ENCODE data around the gene COPB2. TPM values are rescaled to one million over a fixed set of nuclear protein-coding genes. Genes with fewer than 3 reads are reported as not detected.

COPB2 gene
- total and polyA plus RNA-seq, 10 of the 15 experiments (the other 5 are each of a cell fraction or from before 2014, with no cell fraction given): 51.3 to 143 (median 116) TPM

GRCh38 chr3:139312416-139312815 is 77.0 kb downstream of the COPB2 start:
- H3K9me3 ChIP-seq (replicated peaks; ENCODE audit: control insufficient read depth, insufficient read depth, low read length): no peaks in the 10 kb centered on the region
- intact Hi-C loops (cut with micrococcal nuclease; ENCODE audit: unreplicated experiment) (no loop called here), in situ Hi-C loops (cut with MboI) (loop anchor here (10.0 kb wide), 2 partner anchors 208 to 378 kb away; no protein-coding TSS in a partner anchor)
- H3K4me1 ChIP-seq (ENCODE audit: control insufficient read depth, insufficient read depth, low read length): no peaks in the 10 kb centered on the region
- no peaks in the 10 kb centered on the region for H3K79me2 ChIP-seq (ENCODE audit: control insufficient read depth, insufficient read depth, low read length)
- ATAC-seq (no peak), DNase-seq (ENCODE audit: low read depth, low spot score) (no peak), FAIRE-seq (no peak)
- CTCF ChIA-PET: no interaction called here
- no peak overlapping the region for H2AFZ ChIP-seq (ENCODE audit: control insufficient read depth, low read depth, low read length)
- POLR2A ChIA-PET: no interaction called here
- TF ChIP-seq NR2C1 (IDR thresholded peaks at IDR 0.05) (no peak), IRF4 (IDR thresholded peaks at IDR 0.05; ENCODE audit: low read depth, low read length) (no peak), SIX5 (IDR thresholded peaks at IDR 0.05; ENCODE audit: low read depth, low read length, severe bottlenecking) (no peak)
- TF ChIP-seq, protein P1, sequence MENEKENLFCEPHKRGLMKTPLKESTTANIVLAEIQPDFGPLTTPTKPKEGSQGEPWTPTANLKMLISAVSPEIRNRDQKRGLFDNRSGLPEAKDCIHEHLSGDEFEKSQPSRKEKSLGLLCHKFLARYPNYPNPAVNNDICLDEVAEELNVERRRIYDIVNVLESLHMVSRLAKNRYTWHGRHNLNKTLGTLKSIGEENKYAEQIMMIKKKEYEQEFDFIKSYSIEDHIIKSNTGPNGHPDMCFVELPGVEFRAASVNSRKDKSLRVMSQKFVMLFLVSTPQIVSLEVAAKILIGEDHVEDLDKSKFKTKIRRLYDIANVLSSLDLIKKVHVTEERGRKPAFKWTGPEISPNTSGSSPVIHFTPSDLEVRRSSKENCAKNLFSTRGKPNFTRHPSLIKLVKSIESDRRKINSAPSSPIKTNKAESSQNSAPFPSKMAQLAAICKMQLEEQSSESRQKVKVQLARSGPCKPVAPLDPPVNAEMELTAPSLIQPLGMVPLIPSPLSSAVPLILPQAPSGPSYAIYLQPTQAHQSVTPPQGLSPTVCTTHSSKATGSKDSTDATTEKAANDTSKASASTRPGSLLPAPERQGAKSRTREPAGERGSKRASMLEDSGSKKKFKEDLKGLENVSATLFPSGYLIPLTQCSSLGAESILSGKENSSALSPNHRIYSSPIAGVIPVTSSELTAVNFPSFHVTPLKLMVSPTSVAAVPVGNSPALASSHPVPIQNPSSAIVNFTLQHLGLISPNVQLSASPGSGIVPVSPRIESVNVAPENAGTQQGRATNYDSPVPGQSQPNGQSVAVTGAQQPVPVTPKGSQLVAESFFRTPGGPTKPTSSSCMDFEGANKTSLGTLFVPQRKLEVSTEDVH (IDR thresholded peaks at IDR 0.05; ENCODE audit: low read depth, partially characterized antibody): no peak
- H3K9ac ChIP-seq (ENCODE audit: control insufficient read depth, insufficient read depth, low read length): no peak overlapping the region
- BruUV-seq (replicated peaks): no TSS peak
- 36% methylated on average over 1 of the region's 1 CpG for WGBS (ENCODE audit: insufficient coverage, insufficient replicate concordance, low lambda C conversion rate, missing lambda C conversion rate)
- RAD21 ChIA-PET (ENCODE audit: unreplicated experiment): no interaction called here
- H4K20me1 ChIP-seq (ENCODE audit: control insufficient read depth, insufficient read depth): no peaks in the 10 kb centered on the region
- SMC1A ChIA-PET (ENCODE audit: uncharacterized antibody, unreplicated experiment): no interaction called here
- H3K4me2 ChIP-seq (ENCODE audit: control insufficient read depth, insufficient read depth): no peak overlapping the region
- H3K27ac ChIP-seq (ENCODE audit: control insufficient read depth, insufficient read depth): no peak overlapping the region
- no peaks in the 10 kb centered on the region for H3K36me3 ChIP-seq (ENCODE audit: control insufficient read depth in 2 of 2, insufficient read depth in 2 of 2, low read length in 1 of 2)
- no peak overlapping the region for H3K4me3 ChIP-seq
- no peaks in the 10 kb centered on the region; a peak in 1 of 4 replicates for H3K27me3 ChIP-seq (replicated peaks in 1 of 2; ENCODE audit: control insufficient read depth in 2 of 2, insufficient read depth in 2 of 2, low read length in 1 of 2)

DNA sequence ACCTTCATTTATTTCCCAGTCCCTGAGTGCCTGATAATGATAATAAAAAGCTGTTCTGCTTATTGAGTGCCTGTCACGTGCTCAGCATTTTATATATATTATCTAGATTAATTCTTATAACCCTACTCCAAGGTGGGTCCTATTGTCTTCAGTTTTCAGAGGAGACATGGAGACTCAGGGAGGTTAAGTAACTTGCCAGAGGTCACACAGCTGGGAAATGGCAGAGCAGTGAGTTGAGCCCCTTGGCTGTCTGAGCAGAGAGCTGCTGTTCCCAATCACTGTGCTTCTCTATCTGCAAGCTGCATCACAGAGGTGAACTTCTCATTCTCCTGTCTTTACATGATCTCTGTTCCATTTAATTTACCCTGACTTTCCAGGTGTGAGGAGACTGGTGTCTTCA is 77.9 kb downstream of the COPB2 start:
- Histone ChIP-seq H3K4me3 (no peak overlapping the region), H3K4me2 (ENCODE audit: control insufficient read depth, insufficient read depth) (no peak overlapping the region), H3K9ac (ENCODE audit: control insufficient read depth, insufficient read depth, low read length) (no peak overlapping the region), H4K20me1 (ENCODE audit: control insufficient read depth, insufficient read depth) (no peaks in the 10 kb centered on the region), H3K79me2 (ENCODE audit: control insufficient read depth, insufficient read depth, low read length) (no peaks in the 10 kb centered on the region), H3K27ac (ENCODE audit: control insufficient read depth, insufficient read depth) (no peak overlapping the region), H3K27me3 (replicated peaks in 1 of 2; ENCODE audit: control insufficient read depth in 2 of 2, insufficient read depth in 2 of 2, low read length in 1 of 2) (no peaks in the 10 kb centered on the region; a peak in 1 of 4 replicates), H3K4me1 (ENCODE audit: control insufficient read depth, insufficient read depth, low read length) (no peaks in the 10 kb centered on the region), H2AFZ (ENCODE audit: control insufficient read depth, low read depth, low read length) (no peak overlapping the region), H3K36me3 (ENCODE audit: control insufficient read depth in 2 of 2, insufficient read depth in 2 of 2, low read length in 1 of 2) (no peaks in the 10 kb centered on the region), H3K9me3 (replicated peaks; ENCODE audit: control insufficient read depth, insufficient read depth, low read length) (no peaks in the 10 kb centered on the region)
- WGBS (ENCODE audit: insufficient coverage, insufficient replicate concordance, low lambda C conversion rate, missing lambda C conversion rate): 0% methylated on average over 1 of the region's 1 CpG
- BruUV-seq (replicated peaks): no TSS peak
- ChIA-PET SMC1A (ENCODE audit: uncharacterized antibody, unreplicated experiment) (no interaction called here), POLR2A (no interaction called here), RAD21 (ENCODE audit: unreplicated experiment) (no interaction called here), CTCF (interaction anchor here (1.0 kb wide), 1 partner anchor 20 kb away, joined by 4 read pairs; no protein-coding TSS in a partner anchor)
- DNase-seq (ENCODE audit: low read depth, low spot score) (no peak), ATAC-seq (no peak), FAIRE-seq (no peak)
- in situ Hi-C loops (cut with MboI): loop anchor here (10.0 kb wide), 2 partner anchors 207 to 377 kb away; no protein-coding TSS in a partner anchor
- TF ChIP-seq CREB1 (IDR thresholded peaks at IDR 0.05; ENCODE audit: low read depth): no peak
- no peak for TF ChIP-seq ASH2L (IDR thresholded peaks at IDR 0.05; ENCODE audit: borderline replicate concordance, low read depth)
- no peak for TF ChIP-seq IKZF2 (IDR thresholded peaks at IDR 0.05)
- TF ChIP-seq GABPA (IDR thresholded peaks at IDR 0.05; ENCODE audit: low read depth): no peak
- no peak for TF ChIP-seq USF2 (IDR thresholded peaks at IDR 0.05; ENCODE audit: borderline replicate concordance, low read depth, low read length)
- intact Hi-C loops (cut with micrococcal nuclease; ENCODE audit: unreplicated experiment): no loop called here
